ENCODE data around the gene GUK1. TPM values are rescaled to one million over a fixed set of nuclear protein-coding genes. Genes with fewer than 3 reads are reported as not detected.

GUK1 gene, protein sequence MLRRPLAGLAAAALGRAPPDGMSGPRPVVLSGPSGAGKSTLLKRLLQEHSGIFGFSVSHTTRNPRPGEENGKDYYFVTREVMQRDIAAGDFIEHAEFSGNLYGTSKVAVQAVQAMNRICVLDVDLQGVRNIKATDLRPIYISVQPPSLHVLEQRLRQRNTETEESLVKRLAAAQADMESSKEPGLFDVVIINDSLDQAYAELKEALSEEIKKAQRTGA
- 100 to 1,000 TPM; 229 to 239 TPM for total RNA-seq

DNA sequence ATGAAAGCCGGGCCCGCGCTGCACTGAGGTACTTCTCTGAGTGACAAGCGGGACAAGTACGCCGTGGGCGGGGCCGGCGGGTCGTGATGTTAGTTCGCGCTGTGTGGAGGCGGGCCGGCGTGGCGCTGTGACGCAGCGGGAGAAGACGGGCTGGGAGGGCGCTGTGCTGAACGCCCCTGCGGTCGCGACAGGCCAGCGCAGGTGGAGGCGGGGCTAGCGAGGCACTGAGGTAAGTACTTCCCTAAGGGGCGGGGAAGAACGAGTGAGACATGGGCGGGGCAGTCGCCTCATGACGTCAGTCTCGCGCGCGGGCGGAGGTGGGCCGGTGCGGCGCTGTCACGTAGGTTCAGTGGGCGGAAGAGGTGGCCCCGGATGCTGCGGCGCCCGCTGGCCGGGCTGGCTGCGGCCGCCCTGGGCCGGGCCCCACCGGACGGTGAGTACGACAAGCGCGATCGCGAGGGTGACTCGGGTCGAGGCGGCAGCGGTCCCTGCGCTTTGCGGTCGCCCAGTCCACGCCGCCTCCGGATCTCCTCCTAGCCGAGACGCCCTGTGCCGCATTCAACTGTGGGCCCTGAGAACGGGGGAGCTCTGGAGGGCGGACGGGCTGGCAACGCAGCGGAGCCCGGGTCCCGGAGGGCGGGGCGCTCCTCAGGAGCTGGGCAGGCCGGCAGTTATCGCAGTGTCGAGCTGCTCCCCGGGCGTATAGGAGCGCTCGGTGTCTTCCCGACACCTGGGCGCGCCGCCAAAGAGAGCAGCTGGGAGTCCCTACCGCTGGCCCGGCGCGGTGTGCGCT is at the start of gene GUK1:
Gene GUK1 (plus strand): TSS at position 349 of the 793 bp plus-strand sequence. CDS start 24 bp downstream, at position 373.
- peak within 1 kb of the TSS; percentile 96 for H3K27ac Mint-ChIP-seq
- peaks cover 11% of the 10 kb centered on the region for H3K36me3 Mint-ChIP-seq
- intact Hi-C loops (cut with micrococcal nuclease), result loop anchor here (1.0 to 2.0 kb wide), 7 partner anchors 26 to 352 kb away; partner anchors contain the start of genes ARF1, C1orf35, MRPL55 and TRIM11
- H3K4me1 Mint-ChIP-seq (ENCODE audit: low read depth), result peaks cover 27% of the 10 kb centered on the region
- no peaks in the 10 kb centered on the region for H3K9me3 Mint-ChIP-seq
- peak; percentile 100 for DNase-seq
- ChIA-PET POLR2A (interaction anchor here (1.0 to 3.7 kb wide), 6 partner anchors 26 to 58 kb away, joined by 3 to 33 read pairs (median 4); partner anchors contain the start of genes ARF1 and IBA57), CTCF (interaction anchor here (1.1 to 2.2 kb wide), 4 partner anchors 9 to 361 kb away, joined by 3 to 13 read pairs (median 8); partner anchors contain the start of gene IBA57)
- H3K27me3 Mint-ChIP-seq, result peaks cover 1% of the 10 kb centered on the region
- peak within 1 kb of the TSS; percentile 99 for H3K4me3 Mint-ChIP-seq

DNA sequence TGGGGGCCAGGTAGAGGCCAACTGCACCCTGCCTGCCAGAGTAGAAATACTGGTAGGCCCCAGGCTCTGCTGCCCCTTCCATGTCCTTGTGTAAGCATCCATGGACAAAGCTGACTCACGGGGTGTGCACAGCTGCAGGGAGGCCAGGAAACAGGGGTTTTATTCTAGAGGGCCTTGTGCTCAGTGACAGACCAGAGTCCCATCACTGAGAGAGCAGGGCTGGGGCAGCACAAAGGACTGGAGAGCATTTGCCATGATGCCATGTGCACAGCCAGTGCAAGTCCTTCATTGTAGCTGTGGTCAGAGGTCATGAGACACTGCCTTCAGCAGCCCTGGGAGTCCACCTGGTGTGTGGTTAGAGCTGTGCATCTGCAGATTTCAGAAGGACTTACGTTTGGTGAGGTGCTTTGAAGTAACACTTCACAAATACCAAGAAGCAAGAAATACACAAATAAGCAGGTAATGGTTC is 49.4 kb upstream of the GUK1 start:
- Mint-ChIP-seq H3K4me1 (ENCODE audit: low read depth) (peaks cover 76% of the 10 kb centered on the region), H3K4me3 (no peak overlapping the region), H3K36me3 (peaks cover 54% of the 10 kb centered on the region), H3K27me3 (no peaks in the 10 kb centered on the region), H3K27ac (peak overlapping the region; percentile 74), H3K9me3 (peaks cover 15% of the 10 kb centered on the region)
- CTCF ChIA-PET, result interaction anchor here (1.0 to 3.5 kb wide), 3 partner anchors 9 to 11 kb away, joined by 3 to 10 read pairs (median 3); no protein-coding TSS in a partner anchor
- POLR2A ChIA-PET, result interaction anchor here (1.0 to 1.4 kb wide), 2 partner anchors 8 to 75 kb away, joined by 3 to 4 read pairs; partner anchors contain the start of genes ARF1 and IBA57
- intact Hi-C loops (cut with micrococcal nuclease), result no loop called here
- peak; percentile 9 for DNase-seq

- H3K36me3 Mint-ChIP-seq, result peaks cover 58% of the 10 kb centered on the region
- ChIA-PET CTCF (interaction anchor here (1.0 to 3.5 kb wide), 2 partner anchors 9 to 11 kb away, joined by 3 to 10 read pairs; no protein-coding TSS in a partner anchor), POLR2A (interaction anchor here (0.6 to 1.4 kb wide), 3 partner anchors 9 to 74 kb away, joined by 3 to 4 read pairs (median 3); partner anchors contain the start of genes ARF1 and IBA57)
- no peaks in the 10 kb centered on the region for H3K27me3 Mint-ChIP-seq
- H3K9me3 Mint-ChIP-seq, result peaks cover 15% of the 10 kb centered on the region
- peak overlapping the region; percentile 74 for H3K27ac Mint-ChIP-seq
- no peak overlapping the region for H3K4me3 Mint-ChIP-seq
- intact Hi-C loops (cut with micrococcal nuclease), result no loop called here
- no peak for DNase-seq
- H3K4me1 Mint-ChIP-seq (ENCODE audit: low read depth), result peaks cover 76% of the 10 kb centered on the region
These were observed 49.0 kb upstream of the GUK1 start for GRCh38 chr1:228091084-228091483.

- ChIA-PET CTCF (no interaction called here), POLR2A (no interaction called here)
- intact Hi-C loops (cut with micrococcal nuclease), result no loop called here
- peak overlapping the region; percentile 65 for H3K27ac Mint-ChIP-seq
- peaks cover 64% of the 10 kb centered on the region for H3K36me3 Mint-ChIP-seq
- H3K27me3 Mint-ChIP-seq, result no peaks in the 10 kb centered on the region
- peak; percentile 4 for DNase-seq
- H3K9me3 Mint-ChIP-seq, result peaks cover 15% of the 10 kb centered on the region
- H3K4me3 Mint-ChIP-seq, result no peak overlapping the region
- peaks cover 66% of the 10 kb centered on the region for H3K4me1 Mint-ChIP-seq (ENCODE audit: low read depth)
These were observed 47.6 kb upstream of the GUK1 start for GRCh38 chr1:228092342-228093049.

DNA sequence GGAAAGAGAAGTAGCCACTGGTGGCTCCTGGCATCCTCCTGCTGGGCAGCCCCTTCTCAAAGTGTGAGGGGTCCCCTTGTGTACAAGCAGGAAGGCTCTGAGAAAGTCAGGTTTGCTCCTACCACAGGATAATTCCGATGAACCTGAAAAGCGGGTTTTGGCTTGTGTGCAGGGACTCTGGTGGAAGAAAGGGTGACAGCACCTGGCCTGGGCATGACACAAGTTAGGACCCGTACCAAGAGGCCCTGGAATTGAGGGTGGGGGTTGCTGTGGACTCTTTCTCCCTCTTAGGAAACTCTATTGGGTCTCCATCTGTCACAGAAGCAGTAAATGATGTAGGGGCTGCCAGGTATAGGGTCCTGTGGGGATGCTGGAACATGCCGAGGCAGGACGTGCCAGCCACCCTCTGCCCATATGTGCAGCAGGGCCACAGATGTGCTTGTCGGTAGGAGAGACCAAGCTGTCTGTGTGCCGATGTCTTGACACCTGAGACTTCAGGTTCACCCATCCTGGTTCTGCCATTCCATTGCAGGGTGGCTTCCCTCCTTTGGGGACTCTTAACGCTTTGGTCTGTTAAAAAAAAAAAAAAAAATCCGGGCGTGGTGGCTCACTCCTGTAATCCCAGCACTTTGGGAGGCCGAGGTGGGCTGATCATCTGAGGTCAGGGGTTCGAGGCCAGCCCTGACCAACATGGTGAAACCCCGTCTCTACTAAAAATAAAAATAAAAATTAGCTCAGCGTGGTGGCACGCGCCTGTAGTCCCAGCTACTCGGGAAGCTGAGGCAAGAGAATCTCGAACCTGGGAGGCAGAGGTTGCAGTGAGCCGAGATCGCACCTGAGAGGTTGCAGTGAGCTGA is 46.8 kb upstream of the GUK1 start:
- peak; percentile 6 for DNase-seq
- Mint-ChIP-seq H3K27ac (no peak overlapping the region), H3K9me3 (peaks cover 15% of the 10 kb centered on the region), H3K36me3 (peaks cover 61% of the 10 kb centered on the region), H3K4me1 (ENCODE audit: low read depth) (peaks cover 58% of the 10 kb centered on the region), H3K27me3 (no peaks in the 10 kb centered on the region), H3K4me3 (no peak overlapping the region)
- POLR2A ChIA-PET, result interaction anchor here (0.7 kb wide), 1 partner anchor 335 kb away, joined by 3 read pairs; no protein-coding TSS in a partner anchor
- intact Hi-C loops (cut with micrococcal nuclease), result no loop called here
- CTCF ChIA-PET, result no interaction called here

DNA sequence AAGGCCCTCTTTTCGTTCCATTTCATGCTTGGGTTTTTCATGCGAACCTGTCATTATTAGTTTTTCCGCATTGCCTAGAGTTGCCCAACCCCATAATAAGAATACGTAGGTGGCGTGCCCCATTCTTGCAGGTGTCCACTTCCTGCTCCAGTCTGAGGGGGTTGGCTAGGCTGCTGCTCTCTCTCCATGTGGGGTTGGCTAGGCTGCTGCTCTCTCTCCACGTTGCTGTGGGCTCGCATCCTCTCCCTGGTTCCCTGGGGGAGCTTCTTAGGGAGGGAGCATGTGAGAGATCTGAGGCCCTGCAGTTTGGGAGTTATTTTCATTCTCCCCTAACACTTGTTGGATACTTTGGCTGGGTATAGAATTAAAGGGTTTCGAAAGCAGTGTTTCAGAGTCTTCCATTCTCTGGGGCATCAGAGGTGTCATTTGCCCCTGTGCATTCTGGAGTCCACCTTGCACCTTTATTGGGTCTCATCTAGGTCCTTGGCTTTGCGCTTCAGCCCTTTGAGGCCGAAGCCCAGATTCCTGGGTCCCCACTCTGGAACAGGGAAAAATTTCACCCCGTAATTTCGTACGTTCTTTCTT is 45.6 kb upstream of the GUK1 start:
- ChIA-PET CTCF (no interaction called here), POLR2A (no interaction called here)

DNA sequence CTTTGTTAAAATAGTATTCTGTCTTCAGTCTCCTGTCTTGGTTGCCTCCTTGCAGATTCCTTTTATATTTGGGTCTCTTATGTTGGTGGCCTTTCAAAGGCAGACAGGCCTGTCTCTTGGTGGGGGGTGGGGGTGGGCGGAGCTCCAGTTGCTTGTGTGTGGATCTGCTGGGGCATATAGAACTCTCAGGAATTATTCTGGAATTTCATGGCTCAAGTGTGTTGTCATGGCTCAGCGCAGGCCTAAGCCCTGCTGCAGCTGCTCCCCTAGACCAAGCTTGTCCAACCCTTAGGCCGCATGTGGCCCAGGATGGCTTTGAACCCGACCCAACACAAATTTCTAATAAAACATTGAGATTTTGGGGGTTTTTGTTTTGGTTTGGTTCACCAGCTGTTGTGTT is 44.9 kb upstream of the GUK1 start:
- peaks cover 60% of the 10 kb centered on the region for H3K36me3 Mint-ChIP-seq
- no peak for DNase-seq
- no peak overlapping the region for H3K4me3 Mint-ChIP-seq
- H3K27me3 Mint-ChIP-seq, result no peaks in the 10 kb centered on the region
- peak overlapping the region; percentile 2 for H3K27ac Mint-ChIP-seq
- ChIA-PET CTCF (no interaction called here), POLR2A (no interaction called here)
- intact Hi-C loops (cut with micrococcal nuclease), result no loop called here
- peaks cover 15% of the 10 kb centered on the region for H3K9me3 Mint-ChIP-seq
- H3K4me1 Mint-ChIP-seq (ENCODE audit: low read depth), result peaks cover 40% of the 10 kb centered on the region

More for the DNA sequence above, 45.6 kb upstream of the GUK1 start:
- DNase-seq, result no peak
- Mint-ChIP-seq H3K9me3 (peaks cover 15% of the 10 kb centered on the region), H3K36me3 (peaks cover 60% of the 10 kb centered on the region), H3K27ac (peak overlapping the region; percentile 2), H3K4me1 (ENCODE audit: low read depth) (peaks cover 46% of the 10 kb centered on the region), H3K4me3 (no peak overlapping the region), H3K27me3 (no peaks in the 10 kb centered on the region)
- intact Hi-C loops (cut with micrococcal nuclease), result no loop called here

DNA sequence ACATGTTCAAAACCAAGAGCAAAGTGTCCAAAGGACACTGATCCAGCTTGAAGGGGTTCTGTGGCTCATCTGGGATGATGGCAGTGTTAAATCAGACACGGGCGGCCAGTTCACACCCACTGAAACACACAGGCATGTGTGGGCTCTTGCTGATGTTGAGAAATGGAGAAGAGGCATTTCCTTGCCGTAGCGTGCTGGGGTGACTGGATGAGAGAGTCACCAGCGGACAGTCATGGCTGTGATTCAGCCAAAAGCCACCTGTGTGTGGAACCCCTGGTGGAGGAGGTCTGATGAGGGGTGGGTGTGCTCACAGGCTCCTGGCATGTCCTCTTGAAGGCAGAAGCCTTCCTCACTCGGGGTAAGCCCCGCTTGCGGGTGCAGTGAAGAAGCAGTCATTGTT is 44.1 kb upstream of the GUK1 start:
- peaks cover 32% of the 10 kb centered on the region for H3K4me1 Mint-ChIP-seq (ENCODE audit: low read depth)
- CTCF ChIA-PET, result no interaction called here
- H3K36me3 Mint-ChIP-seq, result peaks cover 60% of the 10 kb centered on the region
- H3K27me3 Mint-ChIP-seq, result no peaks in the 10 kb centered on the region
- POLR2A ChIA-PET, result no interaction called here
- peaks cover 15% of the 10 kb centered on the region for H3K9me3 Mint-ChIP-seq
- H3K27ac Mint-ChIP-seq, result no peak overlapping the region
- intact Hi-C loops (cut with micrococcal nuclease), result no loop called here
- peak; percentile 4 for DNase-seq
- H3K4me3 Mint-ChIP-seq, result no peak overlapping the region

DNA sequence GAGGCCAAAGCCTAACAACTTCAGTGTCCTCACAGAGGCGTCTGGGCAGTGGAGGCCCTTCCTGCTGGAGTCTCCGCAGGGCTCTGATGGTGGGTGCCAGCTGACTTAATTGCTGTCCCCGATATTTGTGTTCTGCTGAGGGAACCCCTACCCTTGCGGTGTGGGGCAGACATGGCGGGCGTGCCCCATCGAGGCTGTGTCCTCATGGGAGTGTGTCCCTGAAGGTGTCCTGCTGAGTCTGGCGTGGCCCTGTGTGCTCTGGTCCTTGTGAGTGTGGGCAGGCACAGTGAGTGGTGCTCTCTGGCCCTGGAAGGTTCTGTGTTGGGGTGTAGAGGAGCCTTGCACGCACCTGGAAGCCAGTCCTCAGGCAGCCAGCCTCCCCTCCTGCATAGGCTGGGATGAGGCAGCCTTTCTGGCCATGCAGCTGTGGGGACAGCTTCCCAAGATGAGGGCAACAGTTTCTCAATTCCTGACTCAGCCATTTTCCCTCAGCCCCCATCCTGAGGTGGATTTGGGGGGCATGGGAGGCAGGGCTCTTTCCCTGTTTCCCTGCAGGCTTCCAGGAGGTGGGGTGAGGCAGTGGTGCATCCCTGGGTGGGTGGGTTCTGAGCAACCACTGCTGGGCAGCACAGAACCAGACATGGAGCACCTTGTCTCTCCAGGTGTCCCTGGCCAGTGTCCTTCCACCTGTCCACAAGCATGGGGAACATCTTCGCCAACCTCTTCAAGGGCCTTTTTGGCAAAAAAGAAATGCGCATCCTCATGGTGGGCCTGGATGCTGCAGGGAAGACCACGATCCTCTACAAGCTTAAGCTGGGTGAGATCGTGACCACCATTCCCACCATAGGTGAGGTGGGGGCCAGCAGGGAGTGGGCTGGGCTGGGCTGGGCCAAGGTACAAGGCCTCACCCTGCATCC is 43.4 kb upstream of the GUK1 start:
- intact Hi-C loops (cut with micrococcal nuclease), result no loop called here
- DNase-seq, result peak; percentile 7
- Mint-ChIP-seq H3K27me3 (no peaks in the 10 kb centered on the region), H3K36me3 (peaks cover 54% of the 10 kb centered on the region), H3K4me1 (ENCODE audit: low read depth) (peaks cover 32% of the 10 kb centered on the region), H3K4me3 (no peak overlapping the region), H3K27ac (no peak overlapping the region), H3K9me3 (peaks cover 15% of the 10 kb centered on the region)
- CTCF ChIA-PET, result no interaction called here
- POLR2A ChIA-PET, result no interaction called here

DNA sequence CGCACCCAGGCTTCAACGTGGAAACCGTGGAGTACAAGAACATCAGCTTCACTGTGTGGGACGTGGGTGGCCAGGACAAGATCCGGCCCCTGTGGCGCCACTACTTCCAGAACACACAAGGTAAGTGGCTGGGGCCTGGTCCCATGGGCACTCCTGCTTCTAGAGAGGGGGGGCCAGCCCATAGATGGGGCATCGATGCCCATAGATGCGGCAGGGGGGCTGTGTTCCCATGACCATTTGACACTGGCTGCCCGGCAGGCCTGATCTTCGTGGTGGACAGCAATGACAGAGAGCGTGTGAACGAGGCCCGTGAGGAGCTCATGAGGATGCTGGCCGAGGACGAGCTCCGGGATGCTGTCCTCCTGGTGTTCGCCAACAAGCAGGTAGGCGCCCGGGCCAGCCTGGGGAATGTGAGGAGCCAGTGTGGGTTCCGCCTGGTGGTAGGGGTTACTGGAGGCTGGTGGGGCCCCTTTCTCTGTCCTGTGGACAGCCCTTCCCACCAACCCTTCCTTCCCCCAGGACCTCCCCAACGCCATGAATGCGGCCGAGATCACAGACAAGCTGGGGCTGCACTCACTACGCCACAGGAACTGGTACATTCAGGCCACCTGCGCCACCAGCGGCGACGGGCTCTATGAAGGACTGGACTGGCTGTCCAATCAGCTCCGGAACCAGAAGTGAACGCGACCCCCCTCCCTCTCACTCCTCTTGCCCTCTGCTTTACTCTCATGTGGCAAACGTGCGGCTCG is 42.6 kb upstream of the GUK1 start:
- H3K4me1 Mint-ChIP-seq (ENCODE audit: low read depth), result peaks cover 25% of the 10 kb centered on the region
- no peak overlapping the region for H3K4me3 Mint-ChIP-seq
- no peak overlapping the region for H3K27ac Mint-ChIP-seq
- intact Hi-C loops (cut with micrococcal nuclease), result no loop called here
- CTCF ChIA-PET, result no interaction called here
- peaks cover 47% of the 10 kb centered on the region for H3K36me3 Mint-ChIP-seq
- peak; percentile 8 for DNase-seq
- POLR2A ChIA-PET, result no interaction called here
- no peaks in the 10 kb centered on the region for H3K27me3 Mint-ChIP-seq
- H3K9me3 Mint-ChIP-seq, result peaks cover 15% of the 10 kb centered on the region
